Measurements from ENCODE around the gene RHOF. TPM values are rescaled to one million over a fixed set of nuclear protein-coding genes. Genes with fewer than 3 reads are reported as not detected.

RHOF gene
- total RNA-seq, 1 experiment from 2014 or later = 71.8 TPM

DNA sequence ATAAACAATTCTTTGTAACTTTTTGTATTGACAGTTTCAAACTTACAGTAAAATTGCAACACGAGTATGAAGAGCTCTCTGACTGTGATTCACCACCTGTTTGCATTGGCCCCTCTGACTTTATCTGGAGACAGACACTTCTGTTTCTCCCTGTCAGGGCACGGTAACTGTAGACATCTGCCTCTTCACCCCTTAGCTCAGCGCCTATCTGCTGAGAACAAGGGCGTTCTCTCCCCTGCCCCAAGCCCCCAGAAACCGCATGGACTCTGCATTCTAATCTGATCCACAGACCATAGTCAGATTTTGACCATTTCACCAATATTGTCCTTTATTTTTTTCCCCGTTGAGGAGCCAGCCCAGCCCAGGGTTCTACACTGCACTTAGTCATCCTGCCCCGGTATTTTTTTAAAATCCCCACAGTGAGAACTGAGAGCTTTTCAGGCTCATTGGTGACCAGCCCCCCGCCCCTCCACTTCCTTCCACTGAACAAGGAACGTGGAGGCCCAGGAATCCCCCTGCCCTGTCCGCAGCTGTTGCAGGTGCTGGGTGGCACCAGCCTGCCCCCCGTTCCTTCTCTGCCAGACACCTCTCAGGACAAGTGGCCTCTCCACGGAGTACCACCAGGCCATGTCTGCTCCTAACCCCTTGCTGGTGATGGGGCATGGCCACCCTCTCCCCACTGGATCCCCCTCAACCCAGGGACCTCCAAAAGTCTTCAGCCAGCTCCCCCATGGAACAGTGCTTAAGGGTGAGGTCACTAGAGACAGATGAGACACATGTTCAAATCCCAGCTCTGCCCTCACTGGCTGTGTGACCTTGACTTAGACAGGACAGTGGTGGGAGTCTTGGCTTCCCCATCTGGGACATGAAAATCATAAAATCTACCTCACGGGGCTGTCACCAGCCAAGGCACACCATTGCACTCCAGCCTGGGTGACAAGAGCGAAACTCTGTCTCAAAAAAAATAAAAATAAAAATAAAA is 11.2 kb downstream of the RHOF start:
- peaks cover 43% of the 10 kb centered on the region for H3K4me1 ChIP-seq (ENCODE audit: control insufficient read depth, insufficient read depth, low read length)
- ChIA-PET POLR2A (interaction anchor here (0.6 to 0.7 kb wide), 2 partner anchors 14 to 84 kb away, joined by 3 to 8 read pairs; no protein-coding TSS in a partner anchor), CTCF (interaction anchor here (0.6 to 2.9 kb wide), 5 partner anchors 12 to 91 kb away, joined by 3 to 18 read pairs (median 3); partner anchors contain the start of gene RHOF)
- intact Hi-C loops (cut with micrococcal nuclease; ENCODE audit: unreplicated experiment) (no loop called here), in situ Hi-C loops (cut with HindIII; ENCODE audit: low pct_unique_long_range_greater_than_20kb, low sequenced_read_pairs) (no loop called here)
- H3K27me3 ChIP-seq (ENCODE audit: control insufficient read depth, insufficient read depth, low read length) = no peaks in the 10 kb centered on the region
- H3K9me3 ChIP-seq (ENCODE audit: control insufficient read depth, insufficient read depth, low read depth, low read length) = no peaks in the 10 kb centered on the region
- BruUV-seq (replicated peaks) = no TSS peak
- peaks cover 4% of the 10 kb centered on the region for H3K36me3 ChIP-seq (ENCODE audit: control insufficient read depth, insufficient read depth, low read length)
- DNase-seq (ENCODE audit: low read depth, low spot score) = no peak
- H3K4me3 ChIP-seq (ENCODE audit: low read depth in 2 of 2, low read length in 2 of 2) = 0 out of 4 replicates have a peak overlapping the region, but pooled peaks of 1 of the 2 experiments have one; percentile 14
- TF ChIP-seq POLR2AphosphoS5 (IDR thresholded peaks at IDR 0.05; ENCODE audit: low read depth, low read length) (no peak), TCF7L2 (IDR thresholded peaks at IDR 0.05; ENCODE audit: low read depth, low read length) (no peak), SIN3A (IDR thresholded peaks at IDR 0.05; ENCODE audit: borderline replicate concordance, insufficient read depth, low read depth, low read length) (no peak), CTCF (IDR thresholded peaks at IDR 0.05) (no peak)
- TF ChIP-seq, protein P1, sequence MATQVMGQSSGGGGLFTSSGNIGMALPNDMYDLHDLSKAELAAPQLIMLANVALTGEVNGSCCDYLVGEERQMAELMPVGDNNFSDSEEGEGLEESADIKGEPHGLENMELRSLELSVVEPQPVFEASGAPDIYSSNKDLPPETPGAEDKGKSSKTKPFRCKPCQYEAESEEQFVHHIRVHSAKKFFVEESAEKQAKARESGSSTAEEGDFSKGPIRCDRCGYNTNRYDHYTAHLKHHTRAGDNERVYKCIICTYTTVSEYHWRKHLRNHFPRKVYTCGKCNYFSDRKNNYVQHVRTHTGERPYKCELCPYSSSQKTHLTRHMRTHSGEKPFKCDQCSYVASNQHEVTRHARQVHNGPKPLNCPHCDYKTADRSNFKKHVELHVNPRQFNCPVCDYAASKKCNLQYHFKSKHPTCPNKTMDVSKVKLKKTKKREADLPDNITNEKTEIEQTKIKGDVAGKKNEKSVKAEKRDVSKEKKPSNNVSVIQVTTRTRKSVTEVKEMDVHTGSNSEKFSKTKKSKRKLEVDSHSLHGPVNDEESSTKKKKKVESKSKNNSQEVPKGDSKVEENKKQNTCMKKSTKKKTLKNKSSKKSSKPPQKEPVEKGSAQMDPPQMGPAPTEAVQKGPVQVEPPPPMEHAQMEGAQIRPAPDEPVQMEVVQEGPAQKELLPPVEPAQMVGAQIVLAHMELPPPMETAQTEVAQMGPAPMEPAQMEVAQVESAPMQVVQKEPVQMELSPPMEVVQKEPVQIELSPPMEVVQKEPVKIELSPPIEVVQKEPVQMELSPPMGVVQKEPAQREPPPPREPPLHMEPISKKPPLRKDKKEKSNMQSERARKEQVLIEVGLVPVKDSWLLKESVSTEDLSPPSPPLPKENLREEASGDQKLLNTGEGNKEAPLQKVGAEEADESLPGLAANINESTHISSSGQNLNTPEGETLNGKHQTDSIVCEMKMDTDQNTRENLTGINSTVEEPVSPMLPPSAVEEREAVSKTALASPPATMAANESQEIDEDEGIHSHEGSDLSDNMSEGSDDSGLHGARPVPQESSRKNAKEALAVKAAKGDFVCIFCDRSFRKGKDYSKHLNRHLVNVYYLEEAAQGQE (IDR thresholded peaks at IDR 0.05; ENCODE audit: insufficient read depth in 1 of 2, low read depth in 2 of 2, low read length in 1 of 2) = no peak
- no peak for ATAC-seq
- H3K27ac ChIP-seq (ENCODE audit: low read length) = peak overlapping the region; percentile 73

DNA sequence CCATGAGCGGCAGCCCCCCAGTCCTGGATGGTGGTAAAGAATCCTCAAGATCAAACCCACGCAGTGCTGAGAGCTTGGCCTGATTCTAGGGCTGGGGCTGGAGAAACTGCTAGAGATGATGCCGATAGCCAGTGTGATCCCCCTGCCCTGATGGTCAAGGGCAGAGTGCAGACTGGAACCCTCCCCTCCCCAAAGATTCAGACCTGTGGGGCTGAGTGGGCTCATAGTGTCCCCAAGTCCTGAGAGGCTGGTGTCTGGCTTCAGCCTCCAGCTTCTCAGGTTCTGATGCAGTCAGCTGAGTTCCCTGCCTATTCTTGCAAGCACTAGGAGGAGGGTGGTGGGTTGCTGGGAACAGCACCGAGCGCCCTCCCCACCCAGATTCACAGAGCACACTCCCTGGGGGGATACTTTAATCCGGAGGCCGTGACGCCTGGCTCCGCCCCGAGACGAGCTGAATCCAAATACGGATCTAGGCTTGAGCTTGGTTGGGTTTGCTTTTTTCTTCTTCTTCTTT is 11.9 kb downstream of the RHOF start:
- intact Hi-C loops (cut with micrococcal nuclease; ENCODE audit: unreplicated experiment) (no loop called here), in situ Hi-C loops (cut with HindIII; ENCODE audit: low pct_unique_long_range_greater_than_20kb, low sequenced_read_pairs) (no loop called here)
- DNase-seq (ENCODE audit: low read depth, low spot score) (no peak), ATAC-seq (no peak)
- Histone ChIP-seq H3K27ac (ENCODE audit: low read length) (peak overlapping the region; percentile 73), H3K9me3 (ENCODE audit: control insufficient read depth, insufficient read depth, low read depth, low read length) (no peaks in the 10 kb centered on the region), H3K27me3 (ENCODE audit: control insufficient read depth, insufficient read depth, low read length) (no peaks in the 10 kb centered on the region), H3K4me3 (ENCODE audit: low read depth in 2 of 2, low read length in 2 of 2) (no peak overlapping the region), H3K36me3 (ENCODE audit: control insufficient read depth, insufficient read depth, low read length) (peaks cover 4% of the 10 kb centered on the region), H3K4me1 (ENCODE audit: control insufficient read depth, insufficient read depth, low read length) (peaks cover 35% of the 10 kb centered on the region)
- ChIA-PET CTCF (interaction anchor here (0.6 to 2.9 kb wide), 4 partner anchors 12 to 90 kb away, joined by 3 to 18 read pairs (median 3); partner anchors contain the start of gene RHOF), POLR2A (interaction anchor here (0.6 to 0.7 kb wide), 2 partner anchors 15 to 84 kb away, joined by 3 to 8 read pairs; no protein-coding TSS in a partner anchor)
- no TSS peak for BruUV-seq (replicated peaks)
- no peak for TF ChIP-seq CTCF (IDR thresholded peaks at IDR 0.05)
- TF ChIP-seq, protein P1 (IDR thresholded peaks at IDR 0.05; ENCODE audit: insufficient read depth in 1 of 2, low read depth in 2 of 2, low read length in 1 of 2) = no peak
- TF ChIP-seq TCF7L2 (IDR thresholded peaks at IDR 0.05; ENCODE audit: low read depth, low read length) = no peak
